Endodermal cell (in vitro differentiated cells): ENCODE results near the gene HIP1R. TPM values are rescaled to one million over a fixed set of nuclear protein-coding genes. Genes with fewer than 3 reads are reported as not detected.

Source experiments
- DNase-seq: peaks from one replicate; pipeline ENCODE4 v3.0.0-alpha.2; 2017
- H3K27ac ChIP-seq: 2 replicates; pipeline ENCODE4 v1.5.1; 2013; ENCODE audit warnings: mild to moderate bottlenecking, low read depth, low read length, moderate library complexity
- H3K27me3 ChIP-seq: 2 replicates; pipeline ENCODE4 v1.6.1; 2013; ENCODE audit warnings: mild to moderate bottlenecking, low read length, moderate library complexity; ENCODE audit not compliant: insufficient read depth, control insufficient read depth, poor library complexity, severe bottlenecking
- H3K36me3 ChIP-seq: 2 replicates; pipeline ENCODE4 v1.7.0; 2013; ENCODE audit warnings: mild to moderate bottlenecking, low read length, moderate library complexity; ENCODE audit not compliant: control insufficient read depth, insufficient read depth
- H3K4me1 ChIP-seq: one replicate; pipeline ENCODE4 v1.7.0; 2013; ENCODE audit warnings: low read length; ENCODE audit not compliant: control insufficient read depth, insufficient read depth
- H3K4me3 ChIP-seq: 2 replicates; pipeline ENCODE4 v1.5.1; 2013; ENCODE audit warnings: mild to moderate bottlenecking, low read length, moderate library complexity
- H3K9ac ChIP-seq: 2 replicates; pipeline ENCODE4 v1.6.1; 2013; ENCODE audit warnings: mild to moderate bottlenecking, low read length, moderate library complexity; ENCODE audit not compliant: poor library complexity, severe bottlenecking; ENCODE audit errors: extremely low read depth
- H3K9me3 ChIP-seq: 2 replicates; pipeline ENCODE4 v1.6.1; 2013; ENCODE audit warnings: mild to moderate bottlenecking, low read length, moderate library complexity; ENCODE audit not compliant: control insufficient read depth
- H3K27ac Mint-ChIP-seq: 2 replicates; pipeline ENCODE4 v1.8.0; 2020; ENCODE audit warnings: mixed read lengths
- H3K27me3 Mint-ChIP-seq: 2 replicates; pipeline ENCODE4 v1.8.0; 2021; ENCODE audit warnings: mild to moderate bottlenecking, mixed read lengths; ENCODE audit not compliant: insufficient read depth
- H3K36me3 Mint-ChIP-seq: 2 replicates; pipeline ENCODE4 v1.8.0; 2020; ENCODE audit warnings: low read depth, mixed read lengths
- H3K4me1 Mint-ChIP-seq: 2 replicates; pipeline ENCODE4 v1.8.0; 2020; ENCODE audit warnings: mixed read lengths
- H3K4me3 Mint-ChIP-seq: 2 replicates; pipeline ENCODE4 v1.8.0; 2020; ENCODE audit warnings: mild to moderate bottlenecking, moderate library complexity, mixed read lengths
- H3K9me3 Mint-ChIP-seq: 2 replicates; pipeline ENCODE4 v1.8.0; 2020; ENCODE audit warnings: mild to moderate bottlenecking, mixed read lengths
- WGBS, 2 experiments: methylation state at CpG; one replicate each; pipeline versions ENCODE4 v1.1.5 to v1.1.7; 2013; ENCODE audit warnings: missing lambda C conversion rate in 2 of 2, mixed read lengths in 1 of 2; ENCODE audit not compliant: insufficient coverage in 1 of 2, insufficient read length in 1 of 2; 5-methylcytosine and 5-hydroxymethylcytosine counted together
- total RNA-seq, 2 donors: library from RNA; stranded (reverse); fragmentation: NEBNext Ultra II Directional in 1 of 2; extraction: Animal tissue kit (Norgen Biotek cat#: 25700) in 1 of 2; gene quantifications; 2 replicates in 1 of 2; 3 replicates in 1 of 2; pipeline ENCODE4 v1.2.1, GENCODE V29; 2021
- TF ChIP-seq, protein P1 (sequence below): fragments of 200-600 bp; sonication (generic); conservative IDR thresholded peaks from 2 replicates; pipeline ENCODE4 v1.5.0; 2021; ENCODE audit warnings: antibody characterized with exemption, mild to moderate bottlenecking

HIP1R gene
- total RNA-seq, 2 donors from 2014 or later, result 24.5 to 24.9 TPM

GRCh38 chr12:122896662-122897061 is 61.4 kb downstream of the HIP1R start:
- H3K27me3 Mint-ChIP-seq, result peaks cover 44% of the 10 kb centered on the region
- H3K4me3 Mint-ChIP-seq, result peak overlapping the region; percentile 87
- Histone ChIP-seq H3K4me3 (peak overlapping the region; percentile 89), H3K27ac (no peak overlapping the region), H3K9ac (no peak overlapping the region), H3K36me3 (no peaks in the 10 kb centered on the region), H3K4me1 (peaks cover 5% of the 10 kb centered on the region), H3K9me3 (no peaks in the 10 kb centered on the region), H3K27me3 (peaks cover 5% of the 10 kb centered on the region)
- peaks cover 7% of the 10 kb centered on the region for H3K9me3 Mint-ChIP-seq
- peaks cover 24% of the 10 kb centered on the region for H3K4me1 Mint-ChIP-seq
- DNase-seq, result no peak
- peak overlapping the region; percentile 92 for H3K27ac Mint-ChIP-seq
- TF ChIP-seq, protein P1, sequence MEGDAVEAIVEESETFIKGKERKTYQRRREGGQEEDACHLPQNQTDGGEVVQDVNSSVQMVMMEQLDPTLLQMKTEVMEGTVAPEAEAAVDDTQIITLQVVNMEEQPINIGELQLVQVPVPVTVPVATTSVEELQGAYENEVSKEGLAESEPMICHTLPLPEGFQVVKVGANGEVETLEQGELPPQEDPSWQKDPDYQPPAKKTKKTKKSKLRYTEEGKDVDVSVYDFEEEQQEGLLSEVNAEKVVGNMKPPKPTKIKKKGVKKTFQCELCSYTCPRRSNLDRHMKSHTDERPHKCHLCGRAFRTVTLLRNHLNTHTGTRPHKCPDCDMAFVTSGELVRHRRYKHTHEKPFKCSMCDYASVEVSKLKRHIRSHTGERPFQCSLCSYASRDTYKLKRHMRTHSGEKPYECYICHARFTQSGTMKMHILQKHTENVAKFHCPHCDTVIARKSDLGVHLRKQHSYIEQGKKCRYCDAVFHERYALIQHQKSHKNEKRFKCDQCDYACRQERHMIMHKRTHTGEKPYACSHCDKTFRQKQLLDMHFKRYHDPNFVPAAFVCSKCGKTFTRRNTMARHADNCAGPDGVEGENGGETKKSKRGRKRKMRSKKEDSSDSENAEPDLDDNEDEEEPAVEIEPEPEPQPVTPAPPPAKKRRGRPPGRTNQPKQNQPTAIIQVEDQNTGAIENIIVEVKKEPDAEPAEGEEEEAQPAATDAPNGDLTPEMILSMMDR, result no peak
- WGBS, 2 experiments, result 95 to 97% methylated on average over 7 of the region's 7 CpGs
- no peaks in the 10 kb centered on the region for H3K36me3 Mint-ChIP-seq

DNA sequence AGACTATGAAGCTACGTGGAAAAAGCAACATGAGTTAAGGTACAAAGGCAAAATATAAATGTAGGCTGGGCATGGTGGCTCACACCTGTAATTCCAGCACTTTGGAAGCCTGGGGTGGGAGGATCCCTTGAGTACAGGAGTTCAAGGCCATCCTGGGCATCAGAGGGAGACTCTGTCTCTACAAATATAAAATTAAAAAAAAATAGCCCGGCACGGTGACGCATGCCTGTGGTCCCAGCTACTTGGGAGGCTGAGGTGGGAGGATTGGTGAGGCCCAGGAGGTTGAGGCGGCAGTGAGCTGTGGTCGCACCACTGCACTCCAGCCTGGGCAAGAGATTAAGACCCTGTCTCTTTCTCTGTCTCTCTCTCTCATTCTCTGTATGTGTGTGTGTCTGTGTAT is 64.6 kb downstream of the HIP1R start:
- no peak overlapping the region for H3K27ac Mint-ChIP-seq
- no peak overlapping the region for H3K4me3 ChIP-seq
- peaks cover 7% of the 10 kb centered on the region for H3K9me3 Mint-ChIP-seq
- peaks cover 38% of the 10 kb centered on the region for H3K27me3 Mint-ChIP-seq
- peaks cover under 1% of the 10 kb centered on the region for H3K4me1 ChIP-seq
- H3K27me3 ChIP-seq, result peaks cover 5% of the 10 kb centered on the region
- DNase-seq, result no peak
- no peaks in the 10 kb centered on the region for H3K9me3 ChIP-seq
- TF ChIP-seq, protein P1, result no peak
- H3K36me3 Mint-ChIP-seq, result no peaks in the 10 kb centered on the region
- no peak overlapping the region for H3K4me3 Mint-ChIP-seq
- no peak overlapping the region for H3K9ac ChIP-seq
- no peaks in the 10 kb centered on the region for H3K36me3 ChIP-seq
- H3K27ac ChIP-seq, result no peak overlapping the region
- H3K4me1 Mint-ChIP-seq, result peaks cover 15% of the 10 kb centered on the region
- WGBS, 2 experiments, result 96 to 100% methylated on average over 1 to 6 of the region's 6 CpGs

DNA sequence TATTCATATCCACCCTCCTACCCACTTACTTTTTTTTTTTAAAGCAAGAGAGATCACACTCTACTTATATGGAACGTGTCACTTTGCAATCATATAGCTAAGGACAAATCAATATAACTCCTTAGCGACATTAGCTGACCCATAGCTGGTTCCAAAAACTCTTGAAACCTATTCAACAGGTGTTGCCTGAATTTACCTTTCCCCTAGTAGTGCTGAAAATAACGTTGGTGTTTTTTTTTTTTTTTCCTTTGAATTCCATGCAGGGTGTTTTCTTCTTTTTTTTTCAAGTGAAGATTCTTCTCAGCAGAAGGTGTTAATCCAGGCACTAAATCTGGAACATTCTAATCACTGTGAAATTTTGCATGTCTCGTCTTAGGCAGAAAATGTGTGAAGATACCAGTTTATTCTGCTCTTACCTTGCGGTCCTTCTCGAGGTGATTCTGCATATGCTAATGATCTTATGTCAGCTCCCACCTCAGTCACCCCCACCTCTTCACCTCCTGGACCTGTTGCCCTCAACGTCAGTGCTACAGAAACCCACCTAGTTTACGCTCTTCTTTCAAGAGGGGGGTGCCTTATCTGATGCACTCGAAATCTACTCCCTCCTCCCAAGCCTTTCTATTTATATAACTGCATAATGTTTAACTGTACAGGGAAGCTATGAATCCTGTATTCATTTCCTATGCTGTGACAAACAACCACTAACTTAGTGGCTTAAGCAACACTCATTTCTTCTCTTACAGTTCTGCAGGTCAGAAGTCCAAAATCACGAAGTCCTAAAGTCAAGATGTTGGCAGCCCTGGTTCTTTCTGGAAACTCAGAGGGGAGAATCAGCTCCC is 67.8 kb downstream of the HIP1R start:
- Mint-ChIP-seq H3K36me3 (no peaks in the 10 kb centered on the region), H3K27ac (no peak overlapping the region), H3K9me3 (peaks cover 4% of the 10 kb centered on the region), H3K27me3 (peaks cover 9% of the 10 kb centered on the region), H3K4me3 (no peak overlapping the region), H3K4me1 (peaks cover 10% of the 10 kb centered on the region)
- Histone ChIP-seq H3K9me3 (no peaks in the 10 kb centered on the region), H3K27ac (no peak overlapping the region), H3K4me3 (no peak overlapping the region), H3K9ac (no peak overlapping the region), H3K4me1 (no peaks in the 10 kb centered on the region), H3K36me3 (no peaks in the 10 kb centered on the region), H3K27me3 (peaks cover 5% of the 10 kb centered on the region)
- DNase-seq, result no peak
- TF ChIP-seq, protein P1, result no peak
- WGBS, 2 experiments, result 57 to 62% methylated on average over 5 to 10 of the region's 10 CpGs
